GM10266 (cell line): ENCODE data around the gene SEC14L5.
"Not testable (repeated sequence)": the region's sequence is repeated elsewhere in the genome, so short reads cannot be mapped to it uniquely, and the experiment has no call there.

ENCODE experiments used
- DNase-seq: peaks from one replicate; pipeline ENCODE4 v3.0.0; 2012; ENCODE audit errors: extremely low spot score
- TF ChIP-seq, protein P1 (sequence below): IDR thresholded peaks from 2 replicates; pipeline ENCODE4 v1.5.1; 2012; ENCODE audit warnings: mild to moderate bottlenecking, low read depth; ENCODE audit not compliant: control insufficient read depth, insufficient read depth; ENCODE audit errors: missing control alignments

Gene SEC14L5

DNA sequence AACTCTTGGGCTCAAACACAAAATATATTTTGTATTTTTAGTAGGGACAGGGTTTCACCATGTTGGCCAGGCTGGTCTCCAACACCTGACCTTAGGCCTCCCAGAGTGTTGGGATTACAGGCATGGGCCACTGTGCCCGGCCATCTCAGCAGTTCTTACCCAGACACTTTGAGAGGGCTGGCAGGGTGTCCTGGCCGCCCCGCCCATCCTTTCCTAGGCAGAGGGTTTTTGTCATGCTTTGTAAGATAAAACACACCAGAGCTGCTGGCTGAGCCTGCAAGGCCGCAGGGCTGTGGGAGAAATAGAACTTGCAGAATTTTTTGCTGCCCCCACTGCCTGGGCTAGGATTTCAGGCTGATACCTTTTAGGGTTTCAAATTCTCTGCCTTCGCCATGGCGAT, 29.9 kb upstream of the SEC14L5 start:
- DNase-seq: no peak
- TF ChIP-seq, protein P1, sequence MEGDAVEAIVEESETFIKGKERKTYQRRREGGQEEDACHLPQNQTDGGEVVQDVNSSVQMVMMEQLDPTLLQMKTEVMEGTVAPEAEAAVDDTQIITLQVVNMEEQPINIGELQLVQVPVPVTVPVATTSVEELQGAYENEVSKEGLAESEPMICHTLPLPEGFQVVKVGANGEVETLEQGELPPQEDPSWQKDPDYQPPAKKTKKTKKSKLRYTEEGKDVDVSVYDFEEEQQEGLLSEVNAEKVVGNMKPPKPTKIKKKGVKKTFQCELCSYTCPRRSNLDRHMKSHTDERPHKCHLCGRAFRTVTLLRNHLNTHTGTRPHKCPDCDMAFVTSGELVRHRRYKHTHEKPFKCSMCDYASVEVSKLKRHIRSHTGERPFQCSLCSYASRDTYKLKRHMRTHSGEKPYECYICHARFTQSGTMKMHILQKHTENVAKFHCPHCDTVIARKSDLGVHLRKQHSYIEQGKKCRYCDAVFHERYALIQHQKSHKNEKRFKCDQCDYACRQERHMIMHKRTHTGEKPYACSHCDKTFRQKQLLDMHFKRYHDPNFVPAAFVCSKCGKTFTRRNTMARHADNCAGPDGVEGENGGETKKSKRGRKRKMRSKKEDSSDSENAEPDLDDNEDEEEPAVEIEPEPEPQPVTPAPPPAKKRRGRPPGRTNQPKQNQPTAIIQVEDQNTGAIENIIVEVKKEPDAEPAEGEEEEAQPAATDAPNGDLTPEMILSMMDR: no peak

DNA sequence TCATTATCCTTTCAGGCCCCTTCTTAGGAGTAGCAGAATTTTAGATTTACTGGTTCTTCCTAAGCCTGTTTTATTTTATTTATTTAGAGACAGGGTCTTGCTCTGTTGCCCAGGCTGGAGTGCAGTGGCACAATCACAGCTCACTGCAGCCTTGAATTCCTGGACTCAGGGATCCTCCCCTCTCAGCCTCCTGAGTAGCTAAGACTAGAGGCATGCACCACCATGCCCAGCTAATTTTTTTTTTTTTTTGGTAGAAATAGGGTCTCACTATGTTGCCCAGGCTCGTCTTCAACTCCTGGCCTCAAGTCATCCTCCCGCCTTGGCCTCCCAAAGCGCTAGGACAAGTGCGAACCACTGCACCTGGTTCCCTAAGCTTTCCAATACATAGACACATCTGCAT, 28.5 kb upstream of the SEC14L5 start:
- not testable (repeated sequence) for DNase-seq

DNA sequence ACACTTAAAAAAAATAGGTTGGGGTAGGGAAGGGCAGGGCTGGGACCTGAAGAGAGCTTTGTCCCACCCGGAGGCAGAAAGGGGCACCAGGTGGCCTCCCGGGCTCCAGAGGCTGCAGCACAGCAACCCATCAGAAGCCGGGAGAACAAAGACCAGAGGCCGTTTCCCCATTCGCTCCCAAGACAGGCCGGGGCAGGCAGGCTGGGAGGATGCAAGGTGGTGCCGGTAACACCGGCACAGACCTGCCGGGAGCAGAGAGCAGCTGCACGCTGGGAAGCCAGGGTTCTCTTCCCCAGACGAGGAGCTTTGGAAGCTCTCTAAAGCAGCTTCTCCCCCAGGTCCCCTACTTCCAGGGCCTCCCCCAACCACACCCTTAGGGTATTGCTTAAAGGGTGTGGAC, 26.7 kb upstream of the SEC14L5 start:
- no peak for DNase-seq
- TF ChIP-seq, protein P1: no peak

DNA sequence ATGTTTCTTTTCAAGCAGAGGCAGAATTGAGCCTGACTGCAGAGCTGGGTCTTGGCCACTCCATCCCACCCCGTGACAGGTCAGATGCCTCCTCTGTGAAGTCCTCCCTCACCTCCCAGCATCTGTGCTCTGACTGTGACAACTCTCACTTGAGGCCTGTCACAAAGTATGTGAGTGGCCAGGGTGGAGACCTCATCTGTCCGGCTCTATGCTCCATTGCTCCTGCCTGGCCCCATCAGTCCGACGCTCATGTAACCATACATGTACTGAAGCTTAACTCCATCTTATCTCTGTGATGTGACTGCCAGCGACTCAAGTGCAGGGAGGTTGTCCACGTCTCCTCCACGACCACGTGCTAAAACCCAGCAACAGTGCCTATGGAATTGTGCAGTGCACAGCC, 24.7 kb upstream of the SEC14L5 start:
- no peak for DNase-seq
- TF ChIP-seq, protein P1: no peak

DNA sequence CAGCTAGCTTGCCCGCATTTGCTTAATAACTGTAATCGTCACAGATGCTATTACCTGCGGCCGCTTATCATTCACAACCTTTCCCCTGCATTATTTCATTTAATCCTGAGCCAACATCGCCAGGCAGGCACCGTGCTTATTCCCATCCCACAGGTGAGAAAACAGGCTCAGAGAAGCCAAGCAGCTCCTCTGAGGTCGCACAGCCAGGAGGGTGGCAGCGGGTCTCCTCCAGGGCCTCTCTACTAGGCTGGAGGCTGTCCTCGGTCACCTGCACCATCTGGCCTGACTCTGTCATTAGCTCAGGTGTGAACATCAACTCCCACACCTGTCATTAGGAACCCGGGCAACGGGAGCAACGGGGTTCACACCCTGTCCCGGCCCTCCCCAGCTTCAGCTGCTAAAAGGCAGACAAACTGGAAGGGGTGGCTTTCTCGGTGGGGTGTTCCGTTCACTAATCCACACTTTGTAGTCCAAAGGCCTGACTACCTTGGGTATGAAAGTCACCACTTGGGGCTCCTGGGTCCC, 24.2 kb upstream of the SEC14L5 start:
- TF ChIP-seq, protein P1: no peak
- no peak for DNase-seq

DNA sequence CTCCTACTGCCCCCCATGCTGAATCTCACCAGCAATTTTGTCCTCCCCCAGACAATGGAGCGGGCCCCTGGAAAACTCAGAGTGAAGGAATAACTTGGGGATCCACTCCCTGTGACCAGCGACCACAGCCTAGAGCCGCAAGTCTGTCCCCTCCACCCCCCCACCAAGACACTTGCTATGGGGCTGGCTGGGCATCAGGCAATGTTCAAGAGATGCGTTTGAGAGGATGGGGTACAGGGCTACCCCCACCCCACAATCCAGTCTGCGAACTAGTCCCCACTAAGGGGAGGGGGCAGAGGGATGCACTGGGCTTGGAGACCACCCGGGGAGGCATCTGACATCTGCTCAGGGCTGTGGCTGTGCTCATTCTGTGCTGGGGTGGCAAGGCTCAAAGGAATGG, 23.5 kb upstream of the SEC14L5 start:
- DNase-seq: no peak
- TF ChIP-seq, protein P1: no peak

DNA sequence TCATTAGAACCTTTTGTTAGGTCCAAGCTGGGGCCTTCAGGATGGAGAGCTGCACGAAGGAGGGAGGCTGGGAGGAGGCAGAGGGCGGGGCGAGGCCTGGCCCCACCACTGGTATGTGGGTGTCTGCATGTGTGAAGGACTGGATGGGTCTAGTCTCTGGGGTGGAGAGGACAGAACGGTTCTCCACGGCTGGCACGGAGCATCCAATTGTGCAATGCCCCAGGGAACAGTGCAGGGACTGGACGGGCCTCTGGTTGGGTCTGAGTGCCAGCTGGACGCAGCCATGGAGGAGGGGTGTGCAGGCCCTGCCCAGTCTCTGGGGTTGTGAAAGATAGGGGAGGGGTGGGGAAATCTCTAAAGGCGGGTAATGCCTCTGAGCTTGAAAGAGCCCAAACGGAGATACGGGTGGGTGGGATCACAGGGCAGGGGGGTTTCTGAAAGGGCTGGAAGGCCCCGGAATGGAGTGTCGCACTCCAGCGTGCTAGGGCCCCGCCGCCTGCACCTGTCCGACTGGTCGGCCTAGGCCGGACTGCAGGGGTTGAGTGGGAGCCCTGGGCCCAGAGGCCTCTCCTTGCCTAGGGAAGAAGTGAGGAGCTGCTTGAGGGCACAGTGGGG, 22.8 kb upstream of the SEC14L5 start:
- TF ChIP-seq, protein P1: no peak
- DNase-seq: no peak
